ENCODE data around the gene HSPA12B.
A peak's percentile ranks its signal among the peaks of the same experiment; 100 is the strongest.

HSPA12B gene

DNA sequence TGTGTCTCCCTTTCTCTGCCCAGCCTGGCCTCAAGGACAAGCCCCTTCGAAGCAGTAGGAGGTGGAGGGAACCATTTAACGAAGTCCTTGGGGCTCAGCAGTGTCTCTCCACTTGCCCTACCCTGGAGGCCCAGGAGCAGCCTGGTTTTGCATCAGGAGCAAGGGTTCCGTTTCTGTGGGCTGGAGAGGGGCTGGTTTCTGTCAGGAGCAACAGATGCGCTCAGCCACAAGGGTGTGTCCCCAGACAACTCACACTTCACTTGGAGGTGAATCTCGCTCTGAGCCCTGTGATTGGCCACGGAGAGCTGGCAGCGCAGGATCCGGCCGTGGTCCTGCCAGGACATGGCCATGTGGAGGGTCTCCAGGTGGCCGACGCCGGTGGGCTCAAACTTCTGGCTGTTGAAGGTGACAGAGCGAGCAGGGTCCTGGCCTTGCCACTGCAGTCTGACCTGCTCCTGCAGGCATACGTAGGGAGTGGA is 27.0 kb upstream of the HSPA12B start:
- no peak for DNase-seq (ENCODE audit: low spot score)

DNA sequence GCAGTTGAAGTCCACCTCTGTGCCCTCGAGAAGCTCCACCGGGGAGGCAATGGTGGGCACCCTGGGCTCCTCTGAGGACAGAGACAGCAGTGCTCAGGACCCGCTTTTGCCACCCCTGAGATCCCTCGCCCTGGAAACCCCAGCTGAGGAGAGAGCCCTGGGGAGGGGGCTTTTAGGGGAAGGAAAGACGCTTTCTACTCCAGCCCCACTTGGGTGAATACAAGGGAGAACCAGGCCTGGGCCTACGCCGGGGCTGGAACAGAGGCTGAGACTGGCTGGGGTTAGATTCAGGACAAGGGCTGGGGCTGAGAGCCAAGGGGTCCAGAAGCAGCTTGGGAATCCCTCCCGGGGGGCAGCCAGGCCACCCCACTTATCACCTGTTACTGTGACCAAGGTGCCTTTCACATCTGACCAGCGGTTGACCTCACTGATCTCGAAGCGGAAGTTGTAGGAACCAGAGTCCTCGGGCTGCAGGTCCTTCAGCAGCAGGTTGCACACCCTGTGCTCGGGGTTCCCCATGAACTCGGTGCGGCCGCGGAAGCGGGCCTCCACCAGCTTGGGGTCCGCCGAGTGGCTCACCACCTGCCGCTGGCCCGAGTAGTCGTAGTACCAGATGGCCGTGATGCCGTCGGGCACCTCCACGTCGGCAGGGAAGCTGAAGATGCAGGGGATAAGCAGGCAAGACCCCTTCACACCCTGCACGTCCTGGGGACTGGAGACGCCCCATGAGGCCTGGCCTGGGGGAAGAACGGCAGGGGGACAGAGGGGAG is 26.3 kb upstream of the HSPA12B start:
- DNase-seq (ENCODE audit: low spot score): no peak

DNA sequence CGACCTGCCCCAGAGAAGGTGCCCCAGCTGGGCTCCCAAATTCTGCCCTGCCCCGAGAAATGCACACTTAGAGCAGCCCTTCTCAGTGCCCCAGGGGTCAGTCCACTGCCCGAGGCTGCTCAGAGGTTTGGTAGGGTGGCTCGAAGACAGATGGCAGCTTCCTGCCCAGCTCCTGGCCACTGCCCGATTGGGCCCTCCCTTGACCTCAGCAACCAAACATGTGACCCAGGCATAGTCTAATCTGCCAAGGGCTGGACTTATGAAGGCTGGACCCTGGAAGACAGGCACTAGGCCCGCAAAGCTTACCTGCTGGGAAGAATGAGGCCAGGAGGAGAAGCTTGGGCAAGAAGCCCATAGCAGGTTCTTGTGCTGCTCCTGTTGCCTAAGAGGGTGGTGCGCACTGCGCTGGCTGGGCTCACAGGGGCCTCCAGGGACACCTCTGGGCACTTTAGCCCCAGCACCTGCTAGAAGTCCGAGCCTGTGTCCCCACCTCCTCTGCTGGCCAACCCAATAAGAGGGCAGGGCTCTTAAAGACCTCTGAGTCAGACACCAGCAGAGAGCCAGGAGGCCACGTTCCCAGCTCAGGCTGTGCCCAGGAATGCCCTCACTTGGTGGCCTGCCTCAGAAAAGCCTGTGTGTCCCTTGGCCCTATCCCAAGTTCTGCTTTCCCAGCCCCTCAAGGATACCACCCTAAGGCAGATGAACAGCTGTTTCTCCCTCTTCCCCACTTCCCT is 25.5 kb upstream of the HSPA12B start:
- DNase-seq (ENCODE audit: low spot score): no peak

DNA sequence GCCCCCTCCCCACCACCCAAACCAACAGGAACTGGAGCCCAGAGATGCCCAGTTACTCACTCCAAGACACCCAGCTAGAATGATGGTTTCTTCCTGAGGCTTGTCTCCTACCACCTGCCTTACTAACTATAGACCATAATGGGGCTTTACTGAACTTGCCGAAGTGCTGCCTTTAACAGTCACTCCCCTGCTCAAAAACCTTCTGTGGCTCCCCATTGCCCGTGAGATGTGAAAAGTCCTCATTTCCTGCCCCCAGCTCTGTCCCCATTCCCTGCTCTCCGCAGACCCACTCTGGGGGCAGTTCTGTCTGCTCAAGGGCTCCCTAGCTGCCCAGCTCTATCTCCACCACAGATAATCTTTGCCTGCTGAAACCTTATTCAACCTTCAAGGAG is 25.0 kb upstream of the HSPA12B start:
- no peak for DNase-seq (ENCODE audit: low spot score)

DNA sequence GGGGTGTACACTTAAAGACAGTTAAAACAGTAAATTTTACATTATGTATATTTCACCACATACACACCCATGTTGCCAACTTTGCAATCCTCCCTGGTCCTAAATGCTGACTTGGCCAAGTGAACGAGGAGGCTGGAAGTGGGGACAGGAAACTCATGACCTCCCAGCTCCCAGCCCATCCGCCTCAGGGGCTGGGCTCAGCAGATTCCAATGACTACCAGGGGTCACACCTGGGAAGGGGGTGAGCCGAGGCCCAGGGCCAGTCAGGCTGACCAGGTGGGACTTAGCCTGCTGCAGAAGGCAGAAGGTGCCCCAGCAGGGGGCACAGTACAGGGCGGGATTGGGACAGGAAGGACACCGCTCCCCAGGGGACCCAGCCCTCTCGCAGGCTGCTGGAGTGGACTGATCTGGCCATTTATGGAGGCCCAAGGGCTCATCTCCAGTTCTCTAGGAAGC is 22.4 kb upstream of the HSPA12B start:
- DNase-seq (ENCODE audit: low spot score): no peak

DNA sequence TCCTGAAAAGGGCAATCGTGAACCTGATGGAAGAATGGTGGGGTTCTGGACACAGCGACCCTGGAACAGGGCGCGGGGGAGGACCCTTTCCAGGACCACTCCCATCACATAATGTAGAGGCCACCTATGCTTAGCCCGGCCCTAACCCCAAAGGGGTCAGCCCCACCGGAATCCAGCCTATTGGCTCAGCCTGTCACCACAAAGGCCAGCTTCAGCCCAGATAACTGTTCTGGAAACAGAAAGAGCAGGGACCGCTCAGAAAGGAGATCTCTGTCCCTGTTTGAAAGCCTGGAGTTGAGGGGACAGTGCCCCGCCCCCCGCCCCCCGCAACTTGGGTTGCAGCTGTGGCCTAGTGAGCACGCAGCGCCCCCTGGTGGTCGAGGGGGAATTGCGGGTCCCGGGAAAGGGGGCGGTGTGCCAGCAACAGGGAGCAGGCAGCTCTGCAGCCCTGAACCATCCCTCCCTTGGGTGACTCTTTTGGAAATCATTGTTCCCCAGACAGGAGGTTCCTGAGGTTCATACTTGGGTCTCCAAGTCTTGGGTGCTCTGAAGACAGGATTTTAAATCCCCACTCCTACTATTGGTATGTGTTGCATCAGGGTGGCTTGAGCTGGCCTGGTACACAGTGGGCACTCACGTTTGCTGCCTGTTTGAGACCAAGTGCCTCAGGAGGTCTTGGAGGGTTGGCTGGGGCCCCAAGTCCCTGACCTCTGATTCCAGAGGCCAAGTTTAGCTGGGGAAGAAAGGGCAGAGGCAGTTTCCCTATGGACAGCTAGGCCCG is 21.6 kb upstream of the HSPA12B start:
- peak; percentile 72 for DNase-seq (ENCODE audit: low spot score)

DNA sequence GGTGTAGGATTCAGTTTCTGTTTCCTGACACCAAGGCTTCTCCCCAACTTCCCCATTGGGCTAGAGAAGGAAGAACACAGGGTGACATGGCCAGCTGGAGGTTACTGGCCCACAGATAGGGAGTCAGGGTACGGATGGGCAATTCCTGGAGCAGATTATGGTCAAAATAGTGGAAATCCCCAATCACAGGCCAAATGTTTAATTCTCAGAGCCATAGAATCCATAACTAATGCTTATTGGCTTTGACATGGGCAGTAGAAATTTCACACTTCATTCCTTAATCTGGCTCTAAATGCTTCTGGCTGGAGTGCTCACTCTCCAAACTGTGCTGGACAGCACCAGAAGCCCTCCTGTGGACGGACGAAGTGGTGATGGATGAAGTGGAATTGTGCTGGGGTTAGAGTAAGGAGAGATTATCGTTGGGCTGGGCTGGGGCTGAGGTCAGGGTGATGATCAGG is 21.0 kb upstream of the HSPA12B start:
- no peak for DNase-seq (ENCODE audit: low spot score)

DNA sequence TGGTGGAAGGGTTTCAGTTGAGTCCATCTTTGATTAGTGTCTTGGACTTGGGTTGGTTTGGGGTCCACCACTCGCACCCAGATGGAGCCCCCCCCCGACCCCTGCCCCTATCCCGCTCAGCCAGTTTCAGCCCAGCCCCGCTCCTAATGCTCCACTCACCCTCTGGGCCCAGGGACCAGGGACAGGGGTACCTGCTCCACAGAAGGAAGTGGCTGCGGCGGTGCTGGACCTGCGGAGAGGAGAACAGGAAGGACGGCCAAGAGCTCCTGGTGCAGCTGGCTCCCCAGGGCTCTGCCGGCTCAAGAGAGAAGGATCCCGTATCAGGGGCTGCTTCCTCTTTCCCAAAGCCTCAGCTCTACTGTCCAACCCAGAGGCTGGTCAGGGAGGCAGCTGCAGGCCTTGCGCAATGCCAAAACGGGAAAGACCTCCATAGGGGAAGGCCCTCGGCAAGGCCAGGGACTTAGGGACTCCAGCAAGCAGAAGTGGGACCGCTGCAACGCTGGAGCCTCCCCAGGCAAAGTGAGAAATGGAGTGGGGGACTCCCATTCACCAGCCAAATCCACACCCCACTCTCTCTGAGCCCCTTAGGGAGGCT is 20.1 kb upstream of the HSPA12B start, which contains the start of gene SIGLEC1:
TSS of gene SIGLEC1 (minus strand) at position 322 of the 595 bp plus-strand sequence. CDS start 5,472 bp downstream, outside the sequence.
- DNase-seq (ENCODE audit: low spot score): no peak

DNA sequence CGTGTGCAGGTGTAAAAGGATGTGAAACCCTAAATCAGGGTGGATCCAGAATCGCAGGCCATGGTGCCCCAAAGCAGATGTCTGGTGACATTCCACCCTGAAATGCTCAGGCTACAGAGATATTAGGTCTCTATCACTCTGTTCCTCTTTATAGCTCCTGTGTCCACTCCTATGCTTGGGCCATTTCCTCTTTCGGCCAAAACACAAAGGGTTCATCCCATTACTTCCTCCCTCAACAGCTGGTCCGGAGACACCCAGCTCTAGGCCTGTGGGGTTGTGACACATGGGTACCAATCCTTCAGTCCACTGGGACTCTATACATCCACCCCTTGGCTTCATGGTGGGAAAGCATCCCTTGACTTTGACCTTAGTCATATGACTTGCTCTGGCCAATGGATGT is 18.4 kb upstream of the HSPA12B start:
- no peak for DNase-seq (ENCODE audit: low spot score)

DNA sequence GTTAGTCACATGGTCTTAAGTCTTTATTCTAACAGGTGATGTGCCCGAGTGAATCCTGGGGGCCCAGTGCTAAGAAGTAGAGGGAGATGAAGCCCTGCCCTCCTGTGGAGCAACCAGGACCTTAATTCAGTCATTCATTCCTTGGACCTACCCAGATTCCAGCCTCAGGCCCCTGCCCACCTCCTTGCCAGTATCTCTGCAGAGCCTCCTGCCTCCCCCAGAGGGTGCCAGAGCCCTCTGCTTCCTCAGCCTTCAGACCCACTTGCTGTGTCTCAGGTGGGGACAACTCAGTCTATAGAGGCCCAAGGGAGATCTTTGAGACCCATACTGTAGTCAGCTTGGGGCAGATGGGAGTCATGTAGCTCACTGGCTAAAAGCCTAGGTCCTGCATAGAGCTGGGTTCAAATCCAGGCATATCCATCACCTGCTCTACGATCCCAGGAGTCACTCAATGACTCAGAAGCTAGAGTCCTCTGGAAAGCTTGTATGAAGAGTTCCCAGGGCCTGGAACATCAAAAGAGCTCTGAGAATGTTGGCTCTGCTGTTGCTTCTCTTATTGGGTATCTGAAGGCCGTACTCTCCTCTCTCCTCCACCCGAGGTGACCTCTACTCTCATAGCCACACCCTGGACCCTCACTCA is 16.2 kb upstream of the HSPA12B start:
- no peak for DNase-seq (ENCODE audit: low spot score)

DNA sequence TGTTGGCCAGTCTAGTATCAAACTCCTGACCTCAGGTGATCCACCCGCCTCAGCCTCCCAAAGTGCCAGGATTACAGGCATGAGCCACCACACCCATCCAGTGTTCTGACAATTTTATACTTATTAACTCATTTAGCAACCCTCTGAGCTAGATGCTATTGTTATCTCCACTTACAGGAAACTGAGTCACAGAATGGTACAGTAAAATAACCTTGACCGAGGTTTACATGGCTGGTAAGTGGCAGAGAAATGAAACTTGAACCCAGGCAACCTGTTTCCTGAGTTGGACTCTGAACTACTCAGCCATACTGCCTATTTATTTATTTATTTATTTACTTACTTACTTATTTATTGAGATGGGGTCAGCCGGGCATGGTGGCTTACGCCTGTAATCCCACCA is 13.4 kb upstream of the HSPA12B start:
- DNase-seq (ENCODE audit: low spot score): no peak

DNA sequence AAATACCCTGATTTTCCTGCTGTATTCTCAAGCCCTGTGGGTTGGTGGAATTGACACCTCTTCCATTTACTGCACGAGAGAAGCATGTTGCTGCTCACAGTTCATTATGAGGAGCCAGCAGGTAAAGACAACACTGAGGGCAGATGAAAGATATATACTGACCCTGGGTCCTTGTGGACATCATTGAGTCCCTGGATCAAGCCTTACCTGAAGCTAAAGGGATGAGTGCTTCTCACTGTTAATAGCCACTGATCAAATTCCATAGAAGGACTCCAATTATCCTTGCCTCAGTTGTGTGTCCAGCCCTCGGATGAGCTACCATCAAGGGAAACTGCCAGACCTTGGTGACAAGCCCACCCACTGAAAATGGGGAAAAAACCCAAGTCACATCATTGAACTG is 12.4 kb upstream of the HSPA12B start:
- no peak for DNase-seq (ENCODE audit: low spot score)

DNA sequence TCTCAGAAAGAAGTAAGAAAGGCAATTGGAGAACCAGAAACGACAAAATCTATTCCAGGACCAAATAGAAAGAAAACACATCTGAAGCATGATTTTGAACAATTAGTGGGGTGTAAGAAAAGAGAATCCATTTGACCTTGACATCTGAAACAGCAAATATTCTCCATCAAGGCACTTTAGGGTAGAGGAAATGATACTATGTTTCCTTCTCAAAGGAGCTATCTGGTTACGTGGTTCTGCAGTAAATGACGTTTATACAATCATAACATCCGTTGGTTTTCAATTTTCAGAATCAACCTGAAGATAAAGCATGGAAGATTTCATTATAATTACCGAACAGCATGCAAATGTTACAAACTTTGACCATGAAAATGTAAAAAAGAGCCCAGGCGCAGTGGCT is 11.9 kb upstream of the HSPA12B start:
- DNase-seq (ENCODE audit: low spot score): no peak

DNA sequence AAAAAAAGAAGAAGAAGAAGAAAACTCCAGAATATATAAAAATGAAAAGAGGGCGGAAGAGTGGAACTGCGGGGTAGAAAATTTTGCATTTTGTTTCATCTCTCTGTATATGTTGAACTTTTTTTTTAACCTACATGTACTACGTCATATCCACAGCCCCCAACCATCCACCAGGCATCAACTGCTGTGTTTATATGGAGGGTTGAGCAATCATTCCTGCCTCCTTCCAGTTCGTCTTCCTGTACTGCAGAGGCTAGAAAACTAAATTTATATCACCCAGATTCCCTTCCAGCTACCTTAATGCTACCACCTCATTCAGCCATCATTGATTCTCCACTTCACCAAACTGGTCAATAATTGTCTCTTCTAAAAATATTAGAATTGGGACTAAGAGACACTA is 10.6 kb upstream of the HSPA12B start:
- no peak for DNase-seq (ENCODE audit: low spot score)

DNA sequence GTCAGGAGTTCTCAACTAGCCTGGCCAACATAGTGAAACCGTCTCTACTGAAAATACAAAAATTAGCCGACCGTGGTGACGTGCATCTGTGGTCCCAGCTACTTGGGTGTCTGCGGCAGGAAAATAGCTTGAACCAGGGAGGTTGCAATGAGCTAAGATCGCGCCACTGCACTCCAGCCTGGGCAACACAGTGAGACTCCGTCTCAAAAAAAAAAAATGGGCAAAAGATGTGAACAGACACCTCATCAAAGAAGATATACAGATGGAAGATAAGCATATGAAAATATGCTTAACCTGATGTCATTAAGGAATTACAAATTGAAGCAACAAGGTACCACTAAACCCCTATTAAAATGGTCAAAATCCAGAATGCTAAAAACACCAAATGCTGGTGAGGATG is 9.2 kb upstream of the HSPA12B start:
- DNase-seq (ENCODE audit: low spot score): no peak

DNA sequence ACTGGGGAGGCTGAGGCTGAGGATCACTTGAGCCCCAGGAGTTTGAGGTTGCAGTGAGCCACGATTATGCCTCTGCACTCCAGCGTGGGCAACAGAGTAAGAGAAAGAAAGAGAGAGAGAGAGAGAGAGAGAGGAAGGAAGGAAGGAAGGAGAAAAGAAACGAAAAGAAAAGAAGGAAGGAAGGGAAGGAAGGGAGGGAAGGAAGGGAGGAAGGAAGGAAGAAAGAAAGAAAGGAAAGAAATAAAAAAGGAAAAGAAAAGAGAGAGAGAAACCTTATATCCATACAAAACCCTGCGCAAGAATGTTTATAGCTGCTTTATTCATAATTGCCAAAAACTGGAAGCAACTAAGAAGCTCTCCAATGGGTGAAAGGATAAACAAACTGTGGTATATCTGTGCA is 8.1 kb upstream of the HSPA12B start:
- DNase-seq (ENCODE audit: low spot score): no peak

DNA sequence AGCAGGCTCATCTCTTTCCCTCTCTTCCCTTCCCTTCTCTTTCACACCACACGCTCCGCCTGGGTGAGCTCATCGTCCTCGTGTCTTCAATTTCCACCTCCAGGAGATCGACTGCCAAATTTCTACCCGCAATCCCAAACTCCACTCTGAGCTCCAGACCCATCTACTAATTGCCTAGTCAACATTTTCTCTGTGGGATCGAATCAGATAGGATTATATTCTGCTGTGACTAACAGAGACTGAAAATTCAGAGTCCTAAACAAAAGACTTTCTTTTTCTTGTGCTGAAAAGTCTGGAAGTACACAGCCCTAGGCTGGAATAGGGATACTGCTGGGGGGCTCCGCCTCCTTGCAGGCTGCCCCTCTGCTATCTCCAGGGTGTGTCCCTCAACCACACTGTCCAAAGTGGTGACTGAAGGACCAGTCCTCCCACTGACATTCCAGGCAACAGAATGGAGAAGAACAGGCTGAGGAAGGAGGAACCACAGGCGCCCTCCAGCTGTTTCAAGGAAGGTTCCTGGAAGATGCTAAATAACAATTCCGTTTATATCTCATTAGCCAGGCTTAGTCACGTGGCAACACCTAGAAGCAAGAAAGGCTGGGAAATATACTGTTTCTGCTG is 5.0 kb upstream of the HSPA12B start:
- DNase-seq (ENCODE audit: low spot score): no peak

DNA sequence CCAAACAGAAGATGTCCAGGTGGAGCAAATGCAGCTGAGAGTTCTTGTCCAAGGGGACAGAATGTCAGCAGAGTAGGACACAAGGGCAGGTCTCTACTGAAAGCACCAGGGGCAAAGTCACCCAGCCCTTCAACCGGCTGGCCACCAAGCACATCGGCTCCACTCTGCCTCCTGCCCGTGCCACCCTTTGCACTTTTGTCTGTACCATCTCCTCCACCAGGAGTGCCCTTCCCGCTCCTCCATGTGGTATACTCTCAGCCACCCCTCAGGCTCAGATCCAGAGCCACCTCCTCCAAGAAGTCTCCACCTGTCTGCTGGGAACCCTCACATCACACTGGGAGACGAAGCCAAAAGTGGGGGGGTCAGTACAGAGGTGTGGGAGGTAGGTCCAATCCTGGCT is 4.1 kb upstream of the HSPA12B start:
- DNase-seq (ENCODE audit: low spot score): no peak

DNA sequence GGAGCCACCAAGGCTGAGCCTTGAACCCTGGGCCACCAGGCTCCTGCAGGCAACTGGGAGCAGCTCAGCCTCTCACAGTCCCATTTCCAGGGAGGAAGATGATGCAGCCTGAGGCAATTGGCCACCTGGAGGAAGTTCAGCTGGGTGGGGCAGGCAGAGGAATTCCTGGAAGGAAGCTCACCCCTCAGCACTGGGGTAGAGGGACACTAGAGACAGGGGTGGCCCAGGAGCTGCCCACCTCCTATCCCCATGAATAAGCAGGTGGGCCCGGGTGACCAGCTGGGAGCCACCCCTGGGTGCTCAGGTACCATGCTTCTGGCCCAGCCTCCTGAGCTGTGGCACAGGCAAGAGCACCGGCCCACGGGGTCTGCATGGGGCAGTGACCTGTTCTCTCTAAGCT is 3.6 kb upstream of the HSPA12B start:
- DNase-seq (ENCODE audit: low spot score): no peak

DNA sequence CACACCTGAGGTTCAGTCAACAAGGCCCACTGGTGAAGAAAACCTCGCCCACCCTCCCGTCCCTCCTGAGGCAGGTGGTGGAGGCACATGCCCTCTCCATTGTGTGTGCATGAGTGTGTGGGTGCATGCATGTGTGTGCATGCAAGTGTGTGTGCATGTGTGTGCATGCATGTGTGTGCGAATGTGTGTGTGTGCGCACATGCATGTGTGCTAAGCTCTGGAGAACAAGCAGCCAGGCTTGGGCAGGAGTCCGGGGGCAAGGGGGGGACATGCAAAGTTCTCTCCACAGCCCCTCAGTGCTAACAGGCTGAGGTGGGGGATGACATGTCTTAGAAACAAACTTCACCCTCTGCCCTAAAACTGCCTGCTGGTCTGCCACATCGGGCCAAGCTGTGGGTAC is 3.1 kb upstream of the HSPA12B start:
- DNase-seq (ENCODE audit: low spot score): no peak
